H1 (cell line): ENCODE data around the gene CES4A. TPM values are rescaled to one million over a fixed set of nuclear protein-coding genes. Genes with fewer than 3 reads are reported as not detected.

Experiments used
- CTCF ChIA-PET: fragments of 300-600 bp; sonication (Branson Sonifier 250); formaldehyde crosslinking; loops from one replicate; lab custom pipeline; 2021; ENCODE audit not compliant: partially characterized antibody; lab: Charles Lee
- POLR2A ChIA-PET: fragments of 300-600 bp; sonication (Branson Sonifier 250); formaldehyde crosslinking; loops from one replicate; lab custom pipeline; 2021; ENCODE audit warnings: inconsistent platforms; ENCODE audit not compliant: partially characterized antibody; lab: Charles Lee
- DNase-seq, 2 experiments: peaks; one replicate each; pipeline versions ENCODE4 v3.0.0 to v3.0.0-alpha.2; 2010 to 2022; ENCODE audit warnings: low spot score in 2 of 2, low read depth in 1 of 2, mixed read lengths in 1 of 2
- FAIRE-seq: peaks from 2 replicates; lab custom pipeline; 2011; peaks lifted over from hg19 to GRCh38; lab: Jason Lieb, UNC
- H2AFZ ChIP-seq: 2 replicates; pipeline ENCODE4 v1.8.1; 2012; ENCODE audit warnings: low read length, inconsistent platforms
- H2AK5ac ChIP-seq: 2 replicates; pipeline ENCODE4 v1.6.1; 2013; ENCODE audit warnings: low read depth, low read length
- H2BK120ac ChIP-seq: replicated peaks from 2 replicates; pipeline ENCODE3; 2013; ENCODE audit warnings: low read depth, low read length, inconsistent platforms
- H2BK12ac ChIP-seq: 2 replicates; pipeline ENCODE4 v1.6.1; 2013; ENCODE audit warnings: low read depth, low read length
- H2BK15ac ChIP-seq: 2 replicates; pipeline ENCODE4 v1.6.1; 2013; ENCODE audit warnings: low read length
- H2BK20ac ChIP-seq: 2 replicates; pipeline ENCODE4 v1.6.1; 2013; ENCODE audit warnings: low read length
- H2BK5ac ChIP-seq: 2 replicates; pipeline ENCODE4 v1.6.1; 2013; ENCODE audit warnings: low read depth, low read length
- H3K14ac ChIP-seq: 2 replicates; pipeline ENCODE4 v1.6.1; 2013; ENCODE audit warnings: inconsistent platforms; ENCODE audit not compliant: insufficient read length
- H3K18ac ChIP-seq: 2 replicates; pipeline ENCODE4 v1.6.1; 2013; ENCODE audit warnings: low read length; ENCODE audit errors: extremely low read depth
- H3K23ac ChIP-seq: 2 replicates; pipeline ENCODE4 v1.6.1; 2013; ENCODE audit warnings: inconsistent platforms; ENCODE audit not compliant: insufficient read length
- H3K23me2 ChIP-seq: 2 replicates; pipeline ENCODE4 v1.6.1; 2013; ENCODE audit warnings: low read depth, low read length
- H3K27ac ChIP-seq: 2 replicates; pipeline ENCODE4 v1.6.1; 2011; ENCODE audit warnings: low read depth, low read length, inconsistent platforms
- H3K27me3 ChIP-seq, 4 experiments: replicated peaks in 1 of 4; 1 replicate in 1 of 4; 2 replicates in 3 of 4; pipeline versions ENCODE4 v1.6.1 to v1.8.1; 2011 to 2013; ENCODE audit warnings: low read length in 3 of 4, mild to moderate bottlenecking in 3 of 4, inconsistent platforms in 2 of 4, mixed read lengths in 2 of 4, moderate library complexity in 1 of 4; ENCODE audit not compliant: control insufficient read depth in 3 of 4, insufficient read depth in 3 of 4; ENCODE audit errors: extremely low read depth in 1 of 4
- H3K36me3 ChIP-seq, 4 experiments: 2 replicates each; pipeline versions ENCODE4 v1.6.1 to v1.8.1; 2011 to 2013; ENCODE audit warnings: mild to moderate bottlenecking in 4 of 4, low read length in 3 of 4, moderate library complexity in 2 of 4, control low read depth in 1 of 4, inconsistent platforms in 1 of 4; ENCODE audit not compliant: insufficient read depth in 4 of 4, control insufficient read depth in 2 of 4
- H3K4ac ChIP-seq: replicated peaks from 2 replicates; pipeline ENCODE3; 2013; ENCODE audit warnings: low read length, low read depth, mixed read lengths, inconsistent platforms; ENCODE audit not compliant: insufficient read length
- H3K4me1 ChIP-seq, 4 experiments: replicated peaks in 1 of 4; 1 replicate in 1 of 4; 2 replicates in 3 of 4; pipeline versions ENCODE4 v1.6.1 to v1.8.1; 2011 to 2013; ENCODE audit warnings: low read length in 3 of 4, inconsistent platforms in 2 of 4, mixed read lengths in 1 of 4; ENCODE audit not compliant: insufficient read depth in 4 of 4, control insufficient read depth in 3 of 4
- H3K4me2 ChIP-seq, 2 experiments: 2 replicates each; pipeline versions ENCODE4 v1.6.1 to v1.8.1; 2011 to 2013; ENCODE audit warnings: low read depth in 2 of 2, low read length in 2 of 2, control low read depth in 1 of 2, inconsistent platforms in 1 of 2, mild to moderate bottlenecking in 1 of 2; ENCODE audit not compliant: insufficient read depth in 1 of 2
- H3K4me3 ChIP-seq, 4 experiments: fragments of 200-600, 300-600 bp in 1 of 4; sonication (generic), shearing (Covaris generic), sonication (Bioruptor Twin) in 1 of 4; 2 replicates each; pipeline versions ENCODE4 v1.5.1 to v1.8.1; 2011 to 2016; ENCODE audit warnings: low read length in 4 of 4, low read depth in 3 of 4, control low read depth in 2 of 4, inconsistent platforms in 2 of 4, mild to moderate bottlenecking in 2 of 4, mixed read lengths in 1 of 4, moderate library complexity in 1 of 4; ENCODE audit not compliant: insufficient read depth in 2 of 4; ENCODE audit errors: extremely low read depth in 1 of 4
- H3K56ac ChIP-seq: replicated peaks from 2 replicates; pipeline ENCODE3; 2013; ENCODE audit warnings: low read depth, mild to moderate bottlenecking, mixed read lengths, low read length, inconsistent platforms; ENCODE audit not compliant: insufficient read length
- H3K79me1 ChIP-seq: 2 replicates; pipeline ENCODE4 v1.6.1; 2013; ENCODE audit warnings: low read depth, low read length, control low read depth
- H3K79me2 ChIP-seq, 2 experiments: 2 replicates each; pipeline versions ENCODE4 v1.6.1 to v1.8.1; 2012 to 2013; ENCODE audit warnings: low read length in 2 of 2, mild to moderate bottlenecking in 2 of 2, inconsistent platforms in 1 of 2; ENCODE audit not compliant: insufficient read depth in 2 of 2, control insufficient read depth in 1 of 2
- H3K9ac ChIP-seq, 4 experiments: replicated peaks in 1 of 4; 1 replicate in 1 of 4; 2 replicates in 3 of 4; pipeline versions ENCODE4 v1.6.1 to v1.8.1; 2011 to 2013; ENCODE audit warnings: low read depth in 3 of 4, low read length in 3 of 4, control low read depth in 2 of 4, mild to moderate bottlenecking in 2 of 4, moderate library complexity in 2 of 4, inconsistent platforms in 1 of 4; ENCODE audit errors: extremely low read depth in 1 of 4
- H3K9me3 ChIP-seq, 2 experiments: 2 replicates each; pipeline versions ENCODE4 v1.6.1 to v1.8.1; 2012 to 2013; ENCODE audit warnings: mild to moderate bottlenecking in 2 of 2, moderate library complexity in 2 of 2, control low read depth in 1 of 2, inconsistent platforms in 1 of 2, low read depth in 1 of 2, low read length in 1 of 2, mixed read lengths in 1 of 2; ENCODE audit not compliant: insufficient read depth in 2 of 2
- H4K20me1 ChIP-seq, 2 experiments: replicated peaks in 1 of 2; 2 replicates each; pipeline versions ENCODE3 to v1.8.1; 2011 to 2013; ENCODE audit warnings: inconsistent platforms in 2 of 2, low read length in 2 of 2, mild to moderate bottlenecking in 1 of 2; ENCODE audit not compliant: insufficient read depth in 2 of 2, control insufficient read depth in 1 of 2
- H4K5ac ChIP-seq: 2 replicates; pipeline ENCODE4 v1.6.1; 2013; ENCODE audit warnings: low read length, low read depth, mixed read lengths, inconsistent platforms; ENCODE audit not compliant: insufficient read length
- H4K8ac ChIP-seq: 2 replicates; pipeline ENCODE4 v1.8.0; 2013; ENCODE audit warnings: mild to moderate bottlenecking, moderate library complexity, low read length, inconsistent platforms; ENCODE audit not compliant: insufficient read depth; ENCODE audit errors: extremely low read depth
- H4K91ac ChIP-seq: replicated peaks from 2 replicates; pipeline ENCODE3; 2013; ENCODE audit warnings: low read length, mixed read lengths, inconsistent platforms; ENCODE audit not compliant: insufficient read length
- ASH2L ChIP-seq: fragments of 200-600, 300-600 bp; sonication (generic); IDR thresholded peaks from one replicate; pipeline ENCODE4 v1.7.1; 2017; ENCODE audit warnings: low read length
- ATF2 ChIP-seq: IDR thresholded peaks from 2 replicates; pipeline ENCODE4 v1.6.1; 2012; ENCODE audit warnings: low read length, inconsistent platforms
- CBX8 ChIP-seq: fragments of 300-800, 300-1000 bp; sonication (generic); IDR thresholded peaks from 2 replicates; pipeline ENCODE4 v1.7.1; 2016; ENCODE audit warnings: low read depth, low read length, borderline replicate concordance
- CREB1 ChIP-seq: IDR thresholded peaks from 2 replicates; pipeline ENCODE4 v1.6.1; 2012; ENCODE audit warnings: inconsistent platforms
- E2F6 ChIP-seq: IDR thresholded peaks from 2 replicates; pipeline ENCODE4 v1.6.1; 2012; ENCODE audit warnings: inconsistent platforms
- EP300 ChIP-seq, 2 experiments: IDR thresholded peaks; 1 replicate in 1 of 2; 2 replicates in 1 of 2; pipeline ENCODE4 v1.6.1; 2011 to 2012; ENCODE audit warnings: low read depth in 2 of 2, low read length in 2 of 2, mild to moderate bottlenecking in 2 of 2, borderline replicate concordance in 1 of 2, inconsistent platforms in 1 of 2, moderate library complexity in 1 of 2
- KDM5A ChIP-seq: fragments of 200-600 bp; IDR thresholded peaks from 2 replicates; pipeline ENCODE4 v1.7.1; 2012; ENCODE audit warnings: mild to moderate bottlenecking, low read length, inconsistent platforms, mixed read lengths
- SIRT6 ChIP-seq: IDR thresholded peaks from one replicate; pipeline ENCODE4 v1.7.1; 2012; ENCODE audit warnings: low read length, inconsistent platforms
- SP2 ChIP-seq: IDR thresholded peaks from 2 replicates; pipeline ENCODE4 v1.6.1; 2012; ENCODE audit warnings: mild to moderate bottlenecking, low read length, inconsistent platforms
- TBP ChIP-seq: IDR thresholded peaks from 2 replicates; pipeline ENCODE4 v1.6.1; 2011; ENCODE audit warnings: low read depth, low read length, improper control_type of control experiment
- TCF12 ChIP-seq: IDR thresholded peaks from 2 replicates; pipeline ENCODE4 v1.6.1; 2011; ENCODE audit warnings: low read depth, mild to moderate bottlenecking, low read length
- ZNF274 ChIP-seq: IDR thresholded peaks from 2 replicates; pipeline ENCODE4 v1.7.0; 2012; ENCODE audit warnings: low read length, borderline replicate concordance; ENCODE audit errors: extremely low read depth
- whole genome bisulfite sequencing, 2 experiments: shearing (Covaris generic) in 1 of 2; methylation state at CpG; one replicate each; pipeline versions ENCODE4 v1.1.6 to v1.1.7; 2013 to 2015; ENCODE audit warnings: low lambda C conversion rate in 2 of 2, mixed read lengths in 2 of 2, inconsistent platforms in 1 of 2, low coverage in 1 of 2, missing lambda C conversion rate in 1 of 2; ENCODE audit not compliant: insufficient replicate concordance in 2 of 2, insufficient coverage in 1 of 2, insufficient read length in 1 of 2; ENCODE audit errors: extremely low coverage in 1 of 2, missing lambda C conversion rate in 1 of 2; 5-methylcytosine and 5-hydroxymethylcytosine counted together
- polyA plus RNA-seq, 7 experiments: library from polyadenylated mRNA; depleted of rRNA in 3 of 7; stranded (reverse) in 5 of 7; unstranded in 2 of 7; fragments of >200 nt in 5 of 7; fragments of 200-250 nt in 2 of 7; gene quantifications; 1 replicate in 5 of 7; 2 replicates in 1 of 7; 4 replicates in 1 of 7; pipeline versions ENCODE4 v1.2.1 to v1.2.3, GENCODE V29; 2011 to 2013; ENCODE audit warnings: missing spikeins in 2 of 7, mixed read lengths in 2 of 7
- total RNA-seq: library from RNA; stranded (reverse); fragmentation: NEBNext Ultra II Directional; extraction: Animal tissue kit (Norgen Biotek cat#: 25700); gene quantifications from 2 replicates; pipeline ENCODE4 v1.2.1, GENCODE V29; 2021

The CES4A gene
- total and polyA plus RNA-seq, 2 of the 8 experiments (the other 6 are each of a cell fraction or from before 2014, with no cell fraction given) = 0.93 to 1.5 TPM

GRCh38 chr16:67040166-67040565 lies 51.8 kb downstream of the CES4A start:
- Histone ChIP-seq H3K27me3 (no peaks in the 10 kb centered on the region), H3K9ac (no peak overlapping the region), H4K20me1 (peaks cover 3 to 5% of the 10 kb centered on the region in 2 experiments), H2BK15ac (no peak overlapping the region), H3K23me2 (no peaks in the 10 kb centered on the region), H3K18ac (no peak overlapping the region), H2BK120ac (no peak overlapping the region), H3K23ac (no peak overlapping the region), H3K4me1 (no peaks in the 10 kb centered on the region; a peak in 1 of 7 replicates), H3K27ac (no peak overlapping the region), H3K14ac (no peak overlapping the region), H4K8ac (no peak overlapping the region), H3K36me3 (no peaks in the 10 kb centered on the region; a peak in 1 of 8 replicates), H2BK5ac (no peak overlapping the region), H3K9me3 (no peaks in the 10 kb centered on the region), H2BK20ac (no peak overlapping the region), H4K5ac (no peak overlapping the region), H3K79me1 (no peaks in the 10 kb centered on the region; the same call in 1 of the 2 replicates), H3K4ac (no peak overlapping the region), H2AFZ (no peak overlapping the region), H3K56ac (no peak overlapping the region), H2BK12ac (no peak overlapping the region), H3K4me2 (no peak overlapping the region), H4K91ac (no peak overlapping the region), H3K79me2 (peaks cover 0 to 14% of the 10 kb centered on the region in 2 experiments; a peak in 2 of 4 replicates), H3K4me3 (no peak overlapping the region), H2AK5ac (no peak overlapping the region)
- DNase-seq = no peak
- ChIA-PET CTCF (interaction anchor here (0.6 to 2.4 kb wide), 7 partner anchors 9 to 67 kb away, joined by 3 to 13 read pairs (median 3); no protein-coding TSS in a partner anchor), POLR2A (interaction anchor here (1.0 to 2.2 kb wide), 2 partner anchors 8 to 10 kb away, joined by 3 to 4 read pairs; no protein-coding TSS in a partner anchor)
- WGBS, 2 experiments = 98% methylated on average over 2 of the region's 2 CpGs; no CpG with 5 or more reads in 1 of the 2 experiments
- no peak for FAIRE-seq
- TF ChIP-seq SP2 = no peak
- TF ChIP-seq CBX8 = no peak
- TF ChIP-seq KDM5A = no peak
- TF ChIP-seq EP300 (IDR thresholded peaks at IDR 0.05; ENCODE audit: borderline replicate concordance in 1 of 2, low read depth in 2 of 2, low read length in 2 of 2) = no peak
- no peak for TF ChIP-seq ZNF274
- no peak for TF ChIP-seq CREB1
- TF ChIP-seq TBP = no peak
- TF ChIP-seq E2F6 = no peak
- TF ChIP-seq SIRT6 = no peak
- no peak for TF ChIP-seq ASH2L
- no peak for TF ChIP-seq ATF2
- TF ChIP-seq TCF12 = no peak
